ENCODE measurements around the gene PRF1. TPM values are rescaled to one million over a fixed set of nuclear protein-coding genes. Genes with fewer than 3 reads are reported as not detected.
A peak's percentile ranks its signal among the peaks of the same experiment; 100 is the strongest.

Gene PRF1
- total RNA-seq, 1 experiment from 2014 or later = not detected

GRCh38 chr10:70578371-70578947 is 24.1 kb downstream of the PRF1 start:
- DNase-seq (ENCODE audit: low read depth) = peak; percentile 97

GRCh38 chr10:70576803-70577517 is 25.6 kb downstream of the PRF1 start:
- no peak for DNase-seq (ENCODE audit: low read depth)

GRCh38 chr10:70575874-70576802 is 26.4 kb downstream of the PRF1 start:
- DNase-seq (ENCODE audit: low read depth) = peak; percentile 44

GRCh38 chr10:70575486-70575873 is 27.1 kb downstream of the PRF1 start:
- no peak for DNase-seq (ENCODE audit: low read depth)

GRCh38 chr10:70573599-70574506 is 28.7 kb downstream of the PRF1 start:
- no peak for DNase-seq (ENCODE audit: low read depth)

GRCh38 chr10:70571636-70572439 is 30.7 kb downstream of the PRF1 start:
- DNase-seq (ENCODE audit: low read depth) = no peak

- no peak for DNase-seq (ENCODE audit: low read depth)
These were observed 31.3 kb downstream of the PRF1 start for GRCh38 chr10:70571236-70571635.

- DNase-seq (ENCODE audit: low read depth) = no peak
These were observed 33.6 kb downstream of the PRF1 start for GRCh38 chr10:70568781-70569495.

- DNase-seq (ENCODE audit: low read depth) = no peak
These were observed 34.4 kb downstream of the PRF1 start for GRCh38 chr10:70568113-70568512.

DNA sequence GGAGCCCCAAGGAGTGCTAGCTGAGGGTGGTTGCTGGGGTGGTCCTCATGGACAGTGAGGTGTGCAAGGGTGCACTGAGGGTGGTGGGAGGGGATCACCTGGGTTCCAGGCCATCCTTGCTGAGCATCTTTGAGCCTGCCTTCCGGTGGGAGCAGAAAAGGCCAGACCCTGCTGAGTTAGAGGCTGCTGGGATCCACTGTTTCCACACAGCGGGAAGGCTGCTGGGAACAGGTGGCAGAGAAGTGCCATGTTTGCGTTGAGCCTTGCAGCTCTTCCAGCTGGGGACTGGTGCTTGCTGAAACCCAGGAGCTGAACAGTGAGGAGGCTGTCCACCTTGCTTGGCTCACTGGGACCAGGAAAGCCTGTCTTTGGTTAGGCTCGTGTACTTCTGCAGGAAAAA is 34.9 kb downstream of the PRF1 start:
- DNase-seq (ENCODE audit: low read depth) = no peak

DNA sequence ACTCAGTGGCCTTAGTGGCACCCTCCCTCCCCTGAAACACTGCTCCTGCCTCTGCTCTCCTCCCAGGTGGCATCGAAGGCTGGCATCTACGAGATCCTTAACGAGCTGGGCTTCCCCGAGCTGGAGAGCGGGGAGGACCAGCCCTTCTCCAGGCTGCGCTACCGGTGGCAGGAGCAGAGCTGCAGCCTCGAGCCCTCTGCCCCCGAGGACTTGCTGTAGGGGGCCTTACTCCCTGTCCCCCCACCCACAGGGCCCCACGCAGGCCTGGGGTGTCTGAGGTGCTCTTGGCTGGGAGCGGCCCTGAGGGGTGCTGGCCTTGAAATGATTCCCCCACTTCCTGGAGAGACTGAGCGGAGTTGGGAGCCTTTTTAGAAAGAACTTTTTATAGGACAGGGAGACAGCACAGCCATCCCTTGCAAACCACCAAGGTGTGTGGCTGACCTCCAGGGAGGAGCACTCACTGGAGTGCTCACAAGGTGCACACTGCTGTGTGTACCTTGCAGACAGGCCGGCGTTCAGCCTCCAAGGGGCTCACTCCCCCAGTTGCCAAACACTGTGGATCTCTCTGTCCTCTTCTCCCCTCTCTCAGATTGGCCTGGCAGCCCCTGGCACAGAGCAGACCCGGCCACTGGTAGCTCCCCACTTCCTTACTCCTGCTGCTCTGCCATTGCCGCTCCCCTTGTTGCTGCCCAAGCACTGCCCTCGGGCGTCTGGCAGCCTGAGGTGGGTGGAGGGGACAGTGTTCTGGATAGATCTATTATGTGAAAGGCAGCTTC is 35.8 kb downstream of the PRF1 start:
- DNase-seq (ENCODE audit: low read depth) = no peak

DNA sequence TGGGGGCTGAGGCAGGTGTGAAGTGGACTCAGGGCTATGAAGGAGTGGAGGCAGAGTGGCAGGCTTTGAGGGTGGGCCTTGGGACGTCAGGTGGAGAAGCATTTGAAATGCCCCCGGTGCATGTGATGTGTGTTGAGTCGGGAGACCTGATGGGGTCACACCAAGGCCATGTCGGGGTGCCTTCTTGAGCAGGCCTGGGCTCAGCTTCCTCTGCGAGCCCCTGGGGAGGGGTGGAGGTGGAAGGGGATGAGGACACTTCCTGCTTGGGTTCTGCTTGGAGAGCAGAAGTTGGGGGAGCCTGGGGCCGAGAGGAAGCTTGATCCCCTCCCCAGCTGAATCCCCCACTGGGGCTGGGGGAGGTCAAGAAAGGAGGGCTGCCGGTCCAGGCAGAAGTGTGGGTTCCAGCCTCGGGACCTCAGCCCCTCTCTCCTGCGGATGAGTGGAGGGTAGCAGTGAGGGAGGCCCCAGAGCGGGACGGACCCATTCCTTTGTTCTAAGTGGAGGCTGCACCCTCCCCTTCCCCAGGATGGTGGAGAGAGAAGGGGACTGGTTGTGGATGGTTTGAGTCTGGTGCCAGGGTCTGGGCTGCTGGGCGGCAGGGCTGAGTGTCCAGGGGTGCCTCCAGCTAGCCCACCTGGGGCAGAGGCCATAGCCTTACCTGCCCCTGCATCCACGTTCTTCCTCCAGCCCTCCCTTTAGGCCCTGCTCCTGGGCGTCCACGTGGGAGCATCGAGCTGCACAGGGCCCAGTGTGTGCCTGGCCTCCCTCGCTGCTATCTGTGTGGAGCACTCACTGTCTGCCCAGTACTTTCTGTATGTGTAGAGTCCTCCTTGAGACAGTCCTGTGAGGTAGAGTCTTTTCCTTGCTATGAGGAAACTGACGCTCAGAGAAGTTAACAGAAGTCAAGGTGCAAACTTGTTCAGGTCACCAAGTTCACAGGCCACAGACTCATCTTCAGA is 36.7 kb downstream of the PRF1 start:
- DNase-seq (ENCODE audit: low read depth) = no peak

GRCh38 chr10:70564901-70565351 is 37.6 kb downstream of the PRF1 start:
- DNase-seq (ENCODE audit: low read depth) = no peak

DNA sequence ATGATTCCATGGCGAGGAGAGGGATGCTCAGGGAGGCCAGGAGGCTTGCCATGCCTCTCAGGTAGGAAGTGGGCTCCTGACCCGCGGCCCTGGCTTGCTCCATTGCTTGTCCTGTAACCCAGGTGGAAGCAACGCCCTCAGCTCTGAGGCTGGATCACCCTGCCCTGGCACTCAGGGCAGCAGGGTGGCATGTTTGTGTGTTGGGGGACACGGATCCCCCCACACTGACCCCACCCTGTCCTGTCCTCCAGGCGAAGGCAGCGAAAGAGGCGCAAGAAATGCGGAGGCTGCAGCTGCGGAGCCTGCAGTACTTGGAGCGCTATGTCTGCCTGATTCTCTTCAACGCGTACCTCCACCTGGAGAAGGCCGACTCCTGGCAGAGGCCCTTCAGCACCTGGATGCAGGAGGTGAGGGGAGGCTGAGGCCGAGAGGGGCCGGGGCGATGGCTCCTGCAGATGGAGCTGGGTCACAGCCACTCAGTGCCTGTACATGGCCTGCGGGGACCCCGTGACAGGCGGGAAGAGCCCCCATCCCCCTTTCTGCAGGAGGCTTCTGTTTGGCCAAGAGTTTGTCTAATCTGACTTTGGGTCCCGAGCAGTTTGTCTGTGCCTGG is 38.3 kb downstream of the PRF1 start:
- no peak for DNase-seq (ENCODE audit: low read depth)

GRCh38 chr10:70563230-70563629 is 39.3 kb downstream of the PRF1 start:
- DNase-seq (ENCODE audit: low read depth) = no peak

- DNase-seq (ENCODE audit: low read depth) = no peak
These were observed 40.3 kb downstream of the PRF1 start for GRCh38 chr10:70562036-70562755.
